SK-N-SH treated with all-trans-retinoic acid at 6 μM for 48 hours (cell line): ENCODE measurements around the gene PPL.

Source experiments
- ARNTL ChIP-seq: fragments of 450-650 bp; formaldehyde crosslinking; IDR thresholded peaks from 2 replicates; pipeline ENCODE4 v1.5.0; 2020; ENCODE audit warnings: low read depth, mild to moderate bottlenecking, moderate library complexity, borderline replicate concordance
- BACH2 ChIP-seq: fragments of 250-450 bp; sonication (Bioruptor Pico); IDR thresholded peaks from 2 replicates; pipeline ENCODE4 v1.9.0; 2021; ENCODE audit warnings: mild to moderate bottlenecking, borderline replicate concordance
- GLIS3 ChIP-seq: fragments of 250-450 bp; sonication (Bioruptor Pico); IDR thresholded peaks from 2 replicates; pipeline ENCODE4 v1.5.0; 2020; ENCODE audit warnings: mild to moderate bottlenecking, moderate library complexity
- RARB ChIP-seq: fragments of 250-450 bp; sonication (Bioruptor Pico); IDR thresholded peaks from 2 replicates; pipeline ENCODE4 v1.8.0; 2021; ENCODE audit warnings: mild to moderate bottlenecking, moderate library complexity
- SNAI2 ChIP-seq: fragments of 250-450 bp; sonication (Bioruptor Pico); IDR thresholded peaks from 2 replicates; pipeline ENCODE4 v1.5.0; 2020; ENCODE audit warnings: mild to moderate bottlenecking, moderate library complexity
- ZFP3 ChIP-seq: fragments of 250-450 bp; sonication (Bioruptor Pico); IDR thresholded peaks from 2 replicates; pipeline ENCODE4 v1.5.0; 2020; ENCODE audit warnings: mild to moderate bottlenecking, moderate library complexity
- ZNF70 ChIP-seq: fragments of 450-650 bp; formaldehyde crosslinking; IDR thresholded peaks from 2 replicates; pipeline ENCODE4 v1.5.0; 2020; ENCODE audit warnings: mild to moderate bottlenecking, moderate library complexity
- ZNF8 ChIP-seq: fragments of 450-650 bp; formaldehyde crosslinking; IDR thresholded peaks from 2 replicates; pipeline ENCODE4 v1.5.0; 2020; ENCODE audit warnings: mild to moderate bottlenecking, moderate library complexity
- TF ChIP-seq, protein P1 (sequence below): fragments of 250-450 bp; sonication (Bioruptor Pico); IDR thresholded peaks from 2 replicates; pipeline ENCODE4 v1.5.0; 2020; ENCODE audit warnings: mild to moderate bottlenecking, moderate library complexity
- TF ChIP-seq, protein P2 (sequence below): fragments of 250-450 bp; sonication (Bioruptor Pico); IDR thresholded peaks from 2 replicates; pipeline ENCODE4 v1.5.1; 2020; ENCODE audit warnings: low read depth, mild to moderate bottlenecking, moderate library complexity
- TF ChIP-seq, protein P3 (sequence below): fragments of 250-450 bp; sonication (Bioruptor Pico); IDR thresholded peaks from 2 replicates; pipeline ENCODE4 v1.5.1; 2021; ENCODE audit warnings: mild to moderate bottlenecking, moderate library complexity

DNA sequence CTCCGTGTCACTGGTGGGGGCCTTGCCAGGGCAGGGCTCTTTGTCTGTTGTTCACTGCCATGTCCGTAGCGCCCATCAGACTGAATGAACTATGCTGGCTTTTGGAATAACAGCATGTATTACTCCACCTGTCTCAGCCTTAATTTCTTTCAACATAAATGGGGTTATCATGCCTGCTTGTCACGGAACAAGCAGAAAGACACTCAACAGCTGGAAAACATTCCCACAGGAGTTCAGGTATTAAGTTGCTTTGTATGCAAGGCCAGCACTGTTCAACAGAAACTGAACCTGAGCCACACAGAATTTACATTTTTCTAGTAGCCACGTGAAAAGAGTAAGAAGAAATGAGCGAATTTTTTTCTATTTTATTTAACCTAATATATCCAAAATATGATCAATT is 13.1 kb downstream of the PPL start:
- TF ChIP-seq BACH2 (CRISPR knock-in tag) (no peak), SNAI2 (CRISPR knock-in tag) (no peak), GLIS3 (CRISPR knock-in tag) (no peak), ZNF8 (CRISPR knock-in tag) (no peak), ZFP3 (CRISPR knock-in tag) (no peak), ARNTL (no peak), ZNF70 (CRISPR knock-in tag) (no peak), RARB (CRISPR knock-in tag) (no peak)
- TF ChIP-seq, protein P1, sequence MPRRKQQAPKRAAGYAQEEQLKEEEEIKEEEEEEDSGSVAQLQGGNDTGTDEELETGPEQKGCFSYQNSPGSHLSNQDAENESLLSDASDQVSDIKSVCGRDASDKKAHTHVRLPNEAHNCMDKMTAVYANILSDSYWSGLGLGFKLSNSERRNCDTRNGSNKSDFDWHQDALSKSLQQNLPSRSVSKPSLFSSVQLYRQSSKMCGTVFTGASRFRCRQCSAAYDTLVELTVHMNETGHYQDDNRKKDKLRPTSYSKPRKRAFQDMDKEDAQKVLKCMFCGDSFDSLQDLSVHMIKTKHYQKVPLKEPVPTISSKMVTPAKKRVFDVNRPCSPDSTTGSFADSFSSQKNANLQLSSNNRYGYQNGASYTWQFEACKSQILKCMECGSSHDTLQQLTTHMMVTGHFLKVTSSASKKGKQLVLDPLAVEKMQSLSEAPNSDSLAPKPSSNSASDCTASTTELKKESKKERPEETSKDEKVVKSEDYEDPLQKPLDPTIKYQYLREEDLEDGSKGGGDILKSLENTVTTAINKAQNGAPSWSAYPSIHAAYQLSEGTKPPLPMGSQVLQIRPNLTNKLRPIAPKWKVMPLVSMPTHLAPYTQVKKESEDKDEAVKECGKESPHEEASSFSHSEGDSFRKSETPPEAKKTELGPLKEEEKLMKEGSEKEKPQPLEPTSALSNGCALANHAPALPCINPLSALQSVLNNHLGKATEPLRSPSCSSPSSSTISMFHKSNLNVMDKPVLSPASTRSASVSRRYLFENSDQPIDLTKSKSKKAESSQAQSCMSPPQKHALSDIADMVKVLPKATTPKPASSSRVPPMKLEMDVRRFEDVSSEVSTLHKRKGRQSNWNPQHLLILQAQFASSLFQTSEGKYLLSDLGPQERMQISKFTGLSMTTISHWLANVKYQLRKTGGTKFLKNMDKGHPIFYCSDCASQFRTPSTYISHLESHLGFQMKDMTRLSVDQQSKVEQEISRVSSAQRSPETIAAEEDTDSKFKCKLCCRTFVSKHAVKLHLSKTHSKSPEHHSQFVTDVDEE (CRISPR knock-in tag) = no peak
- TF ChIP-seq, protein P2, sequence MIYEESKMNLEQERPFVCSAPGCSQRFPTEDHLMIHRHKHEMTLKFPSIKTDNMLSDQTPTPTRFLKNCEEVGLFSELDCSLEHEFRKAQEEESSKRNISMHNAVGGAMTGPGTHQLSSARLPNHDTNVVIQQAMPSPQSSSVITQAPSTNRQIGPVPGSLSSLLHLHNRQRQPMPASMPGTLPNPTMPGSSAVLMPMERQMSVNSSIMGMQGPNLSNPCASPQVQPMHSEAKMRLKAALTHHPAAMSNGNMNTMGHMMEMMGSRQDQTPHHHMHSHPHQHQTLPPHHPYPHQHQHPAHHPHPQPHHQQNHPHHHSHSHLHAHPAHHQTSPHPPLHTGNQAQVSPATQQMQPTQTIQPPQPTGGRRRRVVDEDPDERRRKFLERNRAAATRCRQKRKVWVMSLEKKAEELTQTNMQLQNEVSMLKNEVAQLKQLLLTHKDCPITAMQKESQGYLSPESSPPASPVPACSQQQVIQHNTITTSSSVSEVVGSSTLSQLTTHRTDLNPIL (CRISPR knock-in tag) = no peak
- TF ChIP-seq, protein P3, sequence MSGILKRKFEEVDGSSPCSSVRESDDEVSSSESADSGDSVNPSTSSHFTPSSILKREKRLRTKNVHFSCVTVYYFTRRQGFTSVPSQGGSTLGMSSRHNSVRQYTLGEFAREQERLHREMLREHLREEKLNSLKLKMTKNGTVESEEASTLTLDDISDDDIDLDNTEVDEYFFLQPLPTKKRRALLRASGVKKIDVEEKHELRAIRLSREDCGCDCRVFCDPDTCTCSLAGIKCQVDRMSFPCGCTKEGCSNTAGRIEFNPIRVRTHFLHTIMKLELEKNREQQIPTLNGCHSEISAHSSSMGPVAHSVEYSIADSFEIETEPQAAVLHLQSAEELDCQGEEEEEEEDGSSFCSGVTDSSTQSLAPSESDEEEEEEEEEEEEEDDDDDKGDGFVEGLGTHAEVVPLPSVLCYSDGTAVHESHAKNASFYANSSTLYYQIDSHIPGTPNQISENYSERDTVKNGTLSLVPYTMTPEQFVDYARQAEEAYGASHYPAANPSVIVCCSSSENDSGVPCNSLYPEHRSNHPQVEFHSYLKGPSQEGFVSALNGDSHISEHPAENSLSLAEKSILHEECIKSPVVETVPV = no peak
